HG03457 (cell line): ENCODE data around the gene INPP4B.

Source experiments
- ATAC-seq: cut with Tn5 transposase; IDR thresholded peaks from one replicate; pipeline ENCODE4 v1.9.1; 2021; ENCODE audit warnings: moderate number of reproducible peaks; ENCODE audit not compliant: unreplicated experiment

The INPP4B gene

DNA sequence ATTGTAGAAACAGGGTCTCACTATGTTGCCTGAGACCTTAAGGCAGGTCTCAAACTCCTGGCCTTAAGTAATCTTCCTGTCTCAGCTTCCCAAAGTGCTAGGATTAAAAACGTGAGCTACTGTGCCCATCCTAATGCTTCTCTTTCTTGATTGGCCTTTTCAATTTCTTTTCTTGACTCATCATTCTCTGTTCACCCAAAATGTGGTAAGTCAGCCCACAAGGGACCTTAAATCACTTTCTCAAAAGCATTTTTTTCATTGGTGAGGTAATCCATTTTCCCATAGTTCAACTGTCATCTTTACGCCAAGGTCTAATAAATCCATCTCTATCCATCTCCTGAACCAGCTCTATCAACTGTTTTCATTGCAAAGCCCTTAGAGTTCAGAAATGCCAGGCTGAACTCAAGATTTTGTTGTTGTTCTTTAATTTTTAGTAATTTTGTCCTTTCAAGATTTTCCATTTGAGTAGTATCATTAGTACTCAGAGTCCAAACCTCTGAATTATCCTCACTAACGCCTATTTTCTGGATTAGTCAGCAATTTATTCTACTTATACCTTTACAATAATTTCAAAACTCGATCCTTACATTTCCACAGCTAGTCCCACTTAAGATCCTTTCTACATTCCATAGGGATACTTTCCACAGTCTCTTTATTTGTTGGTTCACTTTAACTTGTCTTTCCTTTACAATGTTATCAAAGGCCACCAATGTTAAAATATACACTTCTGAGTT, 681.2 kb downstream of the INPP4B start:
- ATAC-seq, result no peak

DNA sequence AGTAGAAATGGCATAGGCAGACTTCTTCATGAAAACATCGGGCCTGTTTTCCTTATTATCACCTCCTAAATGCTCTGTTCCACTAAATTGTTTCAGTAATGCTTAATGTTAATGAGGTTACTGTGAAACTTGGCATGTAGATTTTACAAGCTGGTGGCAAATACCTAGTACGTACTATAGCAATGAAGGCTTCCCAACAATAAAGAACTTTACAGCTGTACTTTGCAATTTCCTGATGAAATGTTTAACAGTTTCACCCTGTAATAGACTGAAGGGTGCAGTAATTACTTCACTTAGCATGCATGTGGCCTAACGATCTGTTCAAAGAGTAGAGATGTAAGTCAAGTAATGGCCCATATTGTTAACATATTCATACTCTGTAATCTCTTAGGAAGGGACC, 685.0 kb downstream of the INPP4B start:
- no peak for ATAC-seq

DNA sequence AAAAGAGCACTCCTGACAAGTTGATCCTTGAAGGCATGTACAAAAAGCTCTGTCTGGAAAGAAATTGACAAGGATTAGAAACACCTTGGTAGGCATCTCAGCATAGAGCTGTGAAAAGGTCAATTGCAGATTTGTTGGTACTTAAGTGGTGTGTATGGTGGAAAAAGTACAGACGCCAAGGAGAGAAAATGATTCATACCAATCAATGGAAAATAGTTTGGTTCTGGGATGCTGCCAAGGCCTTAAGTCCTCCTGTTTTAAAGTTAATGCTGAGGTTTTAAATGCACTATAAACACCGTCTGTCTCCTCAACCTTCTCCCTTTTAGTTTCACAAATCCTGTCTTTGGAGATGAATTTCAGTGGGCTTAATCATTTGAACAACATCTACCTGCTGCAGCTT, 685.6 kb downstream of the INPP4B start:
- no peak for ATAC-seq

DNA sequence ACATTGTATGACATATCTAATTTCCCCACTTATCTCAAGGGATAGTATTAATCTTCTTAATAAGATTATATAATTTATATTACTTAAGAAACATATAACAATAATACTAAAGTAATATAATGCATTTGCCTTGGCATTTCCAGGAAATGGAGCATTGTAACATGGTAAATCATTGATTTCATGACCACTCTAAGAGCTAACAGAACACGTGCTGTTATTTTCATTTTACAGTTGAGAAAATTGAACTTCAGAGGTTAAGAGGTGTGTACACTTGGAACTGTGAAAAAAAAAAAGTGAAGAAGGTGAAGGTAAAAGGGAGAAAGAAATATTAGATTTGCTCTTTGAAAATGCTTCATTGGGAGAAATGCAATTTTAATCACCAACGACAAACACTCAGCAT, 687.1 kb downstream of the INPP4B start:
- no peak for ATAC-seq

DNA sequence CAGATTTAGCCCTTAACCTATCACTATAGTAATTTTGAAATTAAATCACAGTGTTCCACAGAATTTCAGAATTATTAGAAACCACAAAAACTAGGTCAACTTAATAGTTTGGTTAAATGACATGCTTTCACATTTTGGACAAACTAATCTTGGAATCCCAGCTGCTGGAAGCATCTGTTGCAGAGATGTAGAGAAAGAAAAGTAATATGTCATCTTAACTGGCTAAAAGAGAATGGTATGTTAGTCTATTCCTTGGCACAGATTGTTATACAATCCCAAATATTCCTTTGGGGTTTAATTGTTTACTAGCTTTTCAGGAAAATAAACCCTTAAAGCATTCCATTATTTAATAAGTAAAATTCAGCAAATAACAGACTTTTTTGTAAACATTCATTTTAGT, 689.8 kb downstream of the INPP4B start:
- ATAC-seq, result no peak

DNA sequence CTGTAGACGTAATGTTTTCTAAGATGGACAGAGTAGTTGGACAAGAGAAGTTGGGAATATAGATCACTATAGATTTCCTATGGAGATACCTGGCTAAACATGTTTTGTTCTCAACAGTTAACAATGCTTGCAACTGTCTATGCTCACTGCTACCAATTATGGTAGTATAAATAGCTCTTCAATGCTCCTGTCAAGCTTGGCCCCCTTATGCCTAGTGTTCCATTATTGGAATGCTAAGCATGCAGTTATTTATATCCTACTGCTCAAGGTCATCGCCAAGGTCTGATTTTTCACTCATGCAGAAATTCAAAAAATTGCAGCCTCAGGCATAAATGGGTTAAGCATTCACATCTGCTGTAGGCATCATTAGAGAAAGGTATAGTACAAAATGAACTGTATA, 690.8 kb downstream of the INPP4B start:
- ATAC-seq, result no peak

DNA sequence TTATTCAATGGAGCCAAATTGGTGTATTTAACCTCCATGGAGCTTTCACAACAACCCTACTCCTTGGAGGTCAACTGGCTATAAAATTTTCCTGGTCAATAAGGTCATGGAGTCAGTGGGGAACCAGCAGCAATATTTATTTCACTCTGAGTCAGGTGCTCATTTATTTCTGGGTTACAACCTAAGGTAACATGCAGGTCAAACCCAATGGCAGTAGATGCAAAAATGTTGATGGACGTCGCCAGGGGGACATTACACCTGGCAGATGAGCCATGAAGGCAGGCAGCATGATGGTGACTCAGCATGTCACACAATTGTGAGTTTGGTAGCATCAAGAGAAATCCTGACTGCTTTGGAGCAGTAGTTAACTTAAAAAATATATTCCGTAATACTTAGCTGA, 695.6 kb downstream of the INPP4B start:
- ATAC-seq, result no peak

DNA sequence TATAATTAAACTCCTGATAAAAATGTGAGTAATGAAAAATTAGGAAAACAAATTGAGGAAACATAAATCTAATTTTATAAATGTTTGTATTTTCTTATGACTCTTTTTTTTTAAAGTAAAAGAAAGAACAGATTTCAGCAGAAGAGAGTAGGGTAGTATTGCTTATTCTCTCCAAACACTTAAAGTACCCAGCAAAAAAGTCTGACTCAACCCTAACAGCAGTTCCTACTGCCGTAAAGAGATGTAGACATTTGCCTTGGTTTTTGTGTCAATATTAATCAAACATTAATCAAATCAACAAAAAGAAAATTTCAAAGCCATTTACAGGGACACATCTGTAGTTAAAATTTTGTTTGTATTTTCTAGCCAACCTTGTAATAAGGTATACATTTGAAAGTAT, 701.3 kb downstream of the INPP4B start:
- ATAC-seq, result no peak

DNA sequence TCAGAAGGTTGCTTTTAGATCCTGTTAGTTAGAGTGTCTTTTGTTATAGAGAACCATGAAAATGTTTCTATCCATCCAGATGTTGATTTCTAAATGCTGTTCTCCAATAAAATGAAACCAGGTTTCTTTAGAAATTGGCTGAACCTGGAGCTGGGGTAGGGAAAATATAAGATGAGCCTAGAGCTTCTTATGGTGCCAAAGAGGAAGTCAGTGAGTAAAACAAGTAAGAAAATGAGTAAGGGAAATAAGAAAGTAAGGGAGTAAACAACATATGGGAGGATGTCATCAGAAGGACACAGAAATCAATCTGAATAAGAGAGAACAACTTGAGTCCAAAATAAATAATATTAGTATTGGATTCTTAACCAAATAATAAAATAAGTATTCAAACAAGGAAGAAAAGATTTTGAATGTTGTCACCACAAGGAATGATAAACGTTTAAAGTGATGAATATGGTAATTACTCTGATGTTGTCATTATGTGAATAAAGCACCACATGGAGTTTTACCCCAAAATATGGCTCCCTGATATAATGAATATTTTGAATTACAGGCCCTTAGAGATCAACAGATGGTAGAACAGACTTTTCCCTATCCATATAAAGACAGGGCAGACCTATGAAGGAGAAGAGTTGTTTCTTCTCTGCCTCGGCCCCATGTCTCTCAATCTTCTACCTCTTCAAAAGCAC, 703.6 kb downstream of the INPP4B start:
- ATAC-seq, result no peak

DNA sequence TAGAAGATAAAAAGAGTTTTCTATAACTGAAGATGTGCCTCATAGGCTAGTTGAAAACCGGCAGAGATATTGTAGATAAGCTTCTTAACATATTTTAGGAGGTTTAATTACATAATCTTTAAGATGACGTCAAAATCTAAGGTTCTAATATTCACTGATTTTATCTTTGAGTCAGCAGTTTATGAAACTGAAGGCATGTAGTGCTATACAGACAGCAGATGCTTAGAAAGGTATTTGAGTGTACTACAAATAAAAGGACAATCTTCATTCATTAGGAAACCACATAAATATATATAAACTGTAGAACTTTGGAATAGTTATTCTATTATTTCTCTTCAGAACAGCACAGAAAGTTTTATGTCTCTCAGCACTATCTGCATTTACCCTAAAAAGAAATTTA, 704.9 kb downstream of the INPP4B start:
- no peak for ATAC-seq

DNA sequence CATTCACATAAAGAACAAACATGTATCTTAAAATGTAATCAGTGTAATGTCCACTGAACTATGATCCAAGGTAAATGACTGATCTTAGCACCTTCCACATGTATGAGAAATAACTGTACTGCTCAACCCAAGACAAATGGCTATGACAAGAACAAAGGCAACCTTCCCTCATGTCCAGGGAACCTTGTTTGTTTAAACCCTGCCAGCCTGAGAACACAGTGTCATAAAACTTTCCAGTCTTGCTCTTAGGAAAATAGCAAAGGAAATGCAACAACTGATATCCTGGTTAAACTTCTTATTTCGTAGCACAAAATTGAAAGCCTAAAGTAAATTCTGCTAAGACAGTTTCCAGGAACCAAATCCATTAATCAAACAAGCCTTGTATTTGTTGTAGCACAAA, 715.4 kb downstream of the INPP4B start:
- ATAC-seq, result no peak

DNA sequence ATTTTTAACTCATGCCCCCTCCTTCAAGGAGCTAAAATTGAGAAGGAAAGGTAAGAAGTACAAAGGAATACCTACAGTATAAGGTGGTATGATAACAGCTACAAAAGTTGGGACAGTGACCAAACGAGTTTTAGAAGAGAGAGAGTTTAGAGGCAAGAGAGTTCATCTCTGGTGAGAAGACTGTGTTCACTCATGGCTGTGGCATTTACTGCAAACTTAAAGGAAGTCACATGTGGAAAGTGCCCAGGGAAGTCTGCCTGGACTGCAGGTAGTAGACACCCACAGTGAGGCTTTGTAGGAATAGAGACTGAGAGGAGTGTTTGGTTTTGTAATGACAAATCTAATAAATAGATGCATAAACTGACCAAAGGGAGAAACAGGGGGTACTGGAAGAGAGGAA, 716.2 kb downstream of the INPP4B start:
- ATAC-seq, result no peak

DNA sequence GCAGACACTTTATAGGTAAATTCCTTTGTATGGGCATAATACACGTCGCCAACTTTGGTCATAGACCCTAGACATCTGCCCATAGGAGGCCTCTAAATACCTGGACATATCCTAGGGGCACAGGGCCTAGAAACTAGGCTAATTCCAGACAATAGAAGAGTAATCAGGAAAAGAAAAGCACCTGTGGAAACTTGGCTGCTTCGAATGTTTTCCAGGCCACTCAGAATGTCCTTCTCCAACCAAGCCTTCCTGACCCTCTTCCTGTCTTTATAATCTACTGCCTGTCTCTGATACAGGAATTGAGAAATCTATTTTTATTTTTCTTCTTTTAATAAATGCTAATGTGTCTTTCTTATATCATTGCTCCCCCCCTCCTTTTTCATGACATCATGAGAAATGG, 716.6 kb downstream of the INPP4B start:
- no peak for ATAC-seq

DNA sequence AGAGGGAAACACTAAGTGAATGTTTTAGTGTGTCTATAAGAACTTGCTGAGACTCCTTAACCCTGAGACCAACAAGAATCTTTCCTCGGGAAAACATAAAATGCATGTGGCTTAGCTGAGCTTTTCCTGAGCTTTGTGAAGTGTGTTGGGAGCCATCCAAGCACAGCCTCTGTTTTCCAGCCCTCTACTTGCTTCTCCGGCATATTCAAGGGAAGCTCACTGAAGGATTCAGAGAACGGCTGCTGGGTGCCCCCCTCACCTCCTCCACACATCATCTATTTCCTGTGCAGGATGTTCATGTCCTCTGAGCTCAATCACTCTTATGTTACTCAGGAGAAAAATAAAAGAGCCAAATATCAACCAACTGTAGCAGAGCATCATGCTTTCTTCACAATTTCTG, 717.6 kb downstream of the INPP4B start:
- no peak for ATAC-seq

DNA sequence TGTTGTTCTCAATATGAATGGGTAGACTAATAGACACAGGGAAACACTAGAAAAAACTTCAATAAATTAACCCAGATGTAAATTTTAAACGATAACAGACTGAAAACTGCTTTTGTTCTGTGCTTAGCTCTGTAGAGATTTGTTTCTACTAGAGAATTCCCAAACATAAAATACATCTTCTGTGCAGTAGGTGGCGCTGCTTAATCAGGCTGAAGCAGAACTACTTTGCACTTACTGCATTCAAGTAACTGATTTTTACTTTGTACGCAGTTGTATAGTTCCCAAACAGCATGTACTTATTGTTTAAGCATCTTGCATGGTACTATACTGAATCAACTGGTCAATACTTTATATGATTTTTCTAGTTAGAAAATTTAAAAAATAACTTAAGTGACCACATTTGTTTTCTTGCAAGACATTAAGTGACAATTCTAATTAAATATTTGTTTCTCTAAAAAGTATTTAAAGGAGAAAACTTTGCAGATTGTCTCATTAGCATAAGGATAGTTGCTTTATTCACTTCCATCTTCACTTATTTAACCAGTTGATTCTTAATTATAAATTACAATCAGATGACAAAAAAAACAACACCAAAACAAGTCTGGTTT, 719.1 kb downstream of the INPP4B start:
- no peak for ATAC-seq

DNA sequence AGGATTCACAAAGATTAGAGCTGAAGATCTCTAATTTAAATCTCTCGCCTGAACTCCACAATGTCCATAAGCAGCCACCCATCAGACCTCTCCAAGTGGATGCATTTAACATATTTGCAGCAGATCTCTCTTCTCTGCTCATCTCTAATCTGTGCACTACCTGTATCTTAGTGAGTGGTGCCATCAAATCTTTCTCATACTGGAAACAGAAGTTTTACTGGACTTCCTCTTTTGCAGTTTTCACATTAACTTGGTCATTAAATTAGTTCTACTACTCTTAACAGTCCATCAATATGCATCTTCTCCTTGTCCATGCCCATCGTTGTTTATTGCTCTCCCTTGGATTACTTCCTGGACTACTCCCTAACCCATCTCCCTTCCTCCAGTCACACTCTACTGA, 721.2 kb downstream of the INPP4B start:
- ATAC-seq, result no peak

DNA sequence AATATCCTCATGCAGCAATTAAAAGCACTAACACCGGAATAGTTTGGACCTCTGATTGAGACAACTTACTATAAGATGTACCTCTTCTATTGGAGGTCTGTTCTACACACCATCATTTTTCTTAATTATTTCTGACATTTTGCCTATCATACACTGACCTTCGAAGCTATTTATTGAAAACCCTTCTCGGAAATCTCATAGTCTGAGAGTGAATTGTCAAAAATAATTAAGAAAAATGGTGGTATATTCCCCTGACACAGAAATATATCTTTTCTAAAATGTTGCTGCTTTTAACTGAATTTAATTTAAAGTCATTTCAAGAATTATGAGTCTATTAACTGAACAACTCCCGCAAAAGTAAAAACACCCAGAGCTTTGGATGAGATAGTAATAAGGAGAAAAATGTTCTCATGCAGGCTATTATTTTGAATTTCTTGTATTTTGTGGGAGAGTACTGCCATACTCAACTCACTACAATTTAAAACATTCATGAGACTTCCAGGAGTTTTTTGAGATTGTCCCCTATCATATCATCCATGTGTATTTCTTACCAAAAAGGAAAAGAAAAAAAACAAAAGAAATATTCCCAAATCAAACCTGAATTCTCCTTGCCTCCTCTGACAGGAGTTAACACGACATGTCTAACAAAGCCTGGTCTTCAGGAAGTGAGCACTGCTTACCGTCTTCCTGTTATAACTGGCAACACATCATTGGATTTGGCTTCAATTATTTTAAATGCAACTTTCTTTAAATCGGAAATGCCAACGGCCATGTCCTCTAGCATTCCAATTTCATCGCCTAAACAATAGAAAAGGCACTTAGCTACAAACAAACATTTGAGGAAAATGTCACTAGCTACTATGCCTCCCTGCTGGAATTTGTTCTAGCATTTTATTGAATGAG, 724.4 kb downstream of the INPP4B start:
- ATAC-seq, result no peak

DNA sequence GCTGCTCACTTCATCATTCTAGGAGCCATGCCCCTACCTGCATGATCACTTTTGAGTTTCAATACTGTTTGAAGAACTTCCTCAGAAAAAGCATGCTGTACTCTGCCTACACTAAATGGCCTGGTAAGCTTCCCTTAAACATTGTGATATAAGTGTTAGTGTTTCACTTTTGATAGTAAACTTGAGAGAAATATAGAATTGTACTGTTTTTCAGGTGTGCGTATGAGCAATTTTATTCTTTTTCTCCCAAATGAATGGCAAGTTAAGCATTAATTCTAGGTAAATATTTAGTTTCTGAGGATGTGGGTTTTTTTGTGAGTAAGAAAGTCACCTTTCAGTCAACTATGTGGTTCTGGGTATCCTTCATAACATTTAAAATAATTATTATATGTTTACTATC, 725.2 kb downstream of the INPP4B start:
- no peak for ATAC-seq

DNA sequence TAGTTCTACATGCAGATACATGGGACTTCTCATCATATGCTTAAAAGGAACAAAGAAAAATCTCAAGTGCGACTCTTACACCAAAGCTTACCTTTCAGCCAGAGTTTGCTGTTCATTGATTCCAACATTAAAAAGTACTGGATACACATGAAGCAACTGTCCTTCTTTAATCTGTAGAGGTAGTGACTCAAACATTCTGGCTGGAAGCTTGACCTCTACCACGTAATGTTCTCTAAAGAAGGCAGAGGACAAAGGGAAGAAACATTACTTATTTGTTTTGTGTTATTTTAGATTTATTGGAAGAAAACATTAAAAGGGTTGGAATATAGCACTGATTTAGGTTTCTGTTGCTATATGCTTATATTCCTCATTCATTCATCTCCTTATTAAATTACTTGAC, 733.6 kb downstream of the INPP4B start:
- ATAC-seq, result no peak

DNA sequence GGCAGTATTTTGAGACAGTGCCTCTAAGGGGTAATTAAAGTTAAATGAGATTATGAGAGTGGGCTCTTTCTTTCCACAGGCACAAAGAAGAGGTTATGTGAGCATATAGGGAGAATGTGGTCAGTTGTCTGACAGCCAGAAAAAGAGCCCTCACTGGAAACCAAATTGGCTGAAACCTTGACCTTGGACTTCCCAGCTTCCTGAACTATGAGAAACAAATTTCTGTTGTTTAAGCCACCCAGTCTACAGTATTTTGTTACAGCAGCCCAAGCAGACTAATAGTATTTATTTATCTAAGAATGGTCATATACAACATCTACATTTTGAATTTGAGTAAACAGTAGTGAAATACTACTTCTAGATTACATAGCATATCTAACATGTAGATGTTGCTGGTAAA, 736.0 kb downstream of the INPP4B start:
- no peak for ATAC-seq

DNA sequence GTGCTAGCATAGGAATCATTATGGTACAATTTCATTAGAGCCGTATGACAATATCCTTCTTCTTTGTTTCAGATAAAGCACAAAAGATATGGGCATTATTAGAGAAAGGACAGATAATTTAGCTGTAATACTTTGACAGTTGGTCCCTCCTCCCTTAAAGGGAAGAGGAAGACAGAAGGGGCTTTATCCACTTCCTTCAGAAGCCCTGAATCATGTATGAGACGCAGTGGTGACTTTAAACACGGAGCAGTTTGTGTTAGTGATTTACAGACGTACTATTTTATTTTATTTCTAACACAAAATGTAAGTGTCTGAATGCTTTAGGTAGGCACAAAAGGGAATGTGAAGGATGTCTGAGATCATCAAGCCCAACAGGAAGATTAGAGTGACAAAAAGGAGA, 742.1 kb downstream of the INPP4B start:
- no peak for ATAC-seq
